Activated T-cell treated with anti-CD3 and anti-CD28 coated beads, Interleukin-2, amount 50 U/mL, for 1 hour (primary cell): Measurements from ENCODE around the gene EHMT1.
A peak's percentile ranks its signal among the peaks of the same experiment; 100 is the strongest.
"Not testable (repeated sequence)": the region's sequence is repeated elsewhere in the genome, so short reads cannot be mapped to it uniquely, and the experiment has no call there.

Experiments
- DNase-seq: peaks from one replicate; pipeline ENCODE4 v3.0.0-alpha.2; 2020

The EHMT1 gene

DNA sequence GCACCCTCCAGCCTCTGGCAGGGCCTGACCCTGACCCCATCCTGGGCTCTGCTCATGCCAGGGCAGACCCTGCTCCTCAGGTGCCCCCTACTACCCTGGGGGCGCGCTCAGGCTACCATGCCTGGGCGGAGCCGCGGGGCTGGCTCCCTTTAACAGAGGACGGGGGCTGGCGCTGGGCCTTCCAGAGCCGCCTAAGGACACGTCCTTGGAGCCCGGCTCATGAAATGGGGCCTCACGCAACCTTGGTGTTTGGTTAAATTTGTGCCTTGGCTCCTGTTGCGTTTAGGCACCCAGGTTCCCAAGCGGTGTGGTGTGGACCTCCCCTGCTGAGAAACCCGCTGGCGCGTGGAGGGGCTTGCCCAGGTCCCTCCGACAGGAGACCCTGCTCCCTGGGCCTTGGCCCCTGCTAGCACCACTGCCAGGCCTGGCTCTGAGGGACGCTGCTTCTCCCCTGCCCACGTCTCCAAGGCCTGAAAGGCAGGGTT is 3.4 kb upstream of the EHMT1 start:
- DNase-seq, result no peak

DNA sequence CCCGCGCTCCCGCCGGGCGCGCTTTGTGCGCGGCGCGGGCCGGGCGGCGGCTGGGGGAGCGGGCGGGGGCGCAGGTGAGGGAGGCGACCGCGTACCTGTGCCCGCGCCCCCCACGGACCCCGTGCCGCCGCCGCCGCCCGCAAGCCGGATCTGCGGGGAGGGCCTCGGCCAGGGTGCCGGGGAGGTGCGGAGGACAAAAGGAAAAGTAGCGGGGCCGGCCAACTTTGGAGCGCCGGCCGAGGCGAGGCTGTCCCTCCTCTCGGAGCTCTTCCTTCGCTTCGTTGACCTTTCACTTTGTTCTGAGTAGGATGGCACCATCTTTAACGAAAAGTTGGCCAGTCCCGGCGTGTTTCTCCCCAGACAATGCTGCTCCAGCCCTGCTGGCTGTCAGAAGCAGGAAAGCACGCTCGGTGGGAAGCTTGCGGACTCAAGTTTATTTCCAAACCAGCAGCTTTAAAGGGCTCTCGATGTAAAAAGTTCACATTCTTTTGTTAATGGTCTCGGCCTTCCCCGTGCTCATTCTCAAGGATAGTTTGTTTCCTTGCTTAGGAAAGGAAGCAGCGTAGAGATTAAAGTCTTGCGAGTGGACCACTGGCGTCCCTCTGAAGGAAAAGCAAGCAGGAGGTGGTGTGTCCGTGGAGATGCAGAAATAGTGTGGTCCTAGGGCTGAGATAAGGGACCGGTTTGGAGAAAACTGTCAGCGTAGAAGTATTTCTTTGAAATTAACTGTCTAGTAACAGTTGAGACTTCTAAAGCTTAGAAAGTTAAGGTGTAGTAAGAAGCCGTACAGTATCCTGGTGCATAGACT is 639 bp downstream of the EHMT1 start:
- DNase-seq, result peak; percentile 47

DNA sequence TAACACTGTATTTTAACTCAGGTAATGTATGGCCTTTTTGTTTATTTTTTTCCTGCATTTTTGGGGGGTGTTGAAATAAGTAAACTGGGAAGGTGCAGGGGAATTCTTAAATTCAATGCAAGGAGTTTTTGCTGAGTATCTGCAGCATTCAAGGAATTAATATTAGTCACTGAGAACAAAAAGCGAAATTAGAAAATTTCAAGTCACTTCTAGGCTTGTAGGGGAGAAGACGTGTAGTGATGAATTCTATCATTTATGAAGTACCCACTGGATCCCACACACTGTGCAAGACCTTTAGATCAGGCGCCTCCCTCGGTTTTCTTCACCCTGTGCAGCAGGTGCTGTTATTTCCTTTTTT is 1.2 kb downstream of the EHMT1 start:
- no peak for DNase-seq

DNA sequence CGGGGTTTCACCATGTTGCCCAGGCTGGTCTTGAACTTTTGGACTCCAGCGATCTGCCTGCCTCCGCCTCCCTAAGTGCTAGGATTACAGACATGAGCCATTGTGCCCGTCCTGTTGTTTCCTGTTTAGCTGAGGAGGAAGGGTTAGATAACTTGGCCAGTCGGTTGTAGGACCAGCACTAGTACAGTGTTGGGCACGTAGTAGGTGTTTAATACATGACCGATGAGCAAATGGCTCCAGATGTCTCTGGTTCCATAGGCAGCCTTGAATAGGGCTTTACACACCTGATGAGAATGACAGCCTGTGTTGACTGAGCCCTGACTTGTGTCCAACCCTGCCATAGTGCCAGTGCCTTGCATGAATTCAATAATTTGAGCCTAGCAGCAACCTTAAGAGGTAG is 1.8 kb downstream of the EHMT1 start:
- DNase-seq, result no peak

DNA sequence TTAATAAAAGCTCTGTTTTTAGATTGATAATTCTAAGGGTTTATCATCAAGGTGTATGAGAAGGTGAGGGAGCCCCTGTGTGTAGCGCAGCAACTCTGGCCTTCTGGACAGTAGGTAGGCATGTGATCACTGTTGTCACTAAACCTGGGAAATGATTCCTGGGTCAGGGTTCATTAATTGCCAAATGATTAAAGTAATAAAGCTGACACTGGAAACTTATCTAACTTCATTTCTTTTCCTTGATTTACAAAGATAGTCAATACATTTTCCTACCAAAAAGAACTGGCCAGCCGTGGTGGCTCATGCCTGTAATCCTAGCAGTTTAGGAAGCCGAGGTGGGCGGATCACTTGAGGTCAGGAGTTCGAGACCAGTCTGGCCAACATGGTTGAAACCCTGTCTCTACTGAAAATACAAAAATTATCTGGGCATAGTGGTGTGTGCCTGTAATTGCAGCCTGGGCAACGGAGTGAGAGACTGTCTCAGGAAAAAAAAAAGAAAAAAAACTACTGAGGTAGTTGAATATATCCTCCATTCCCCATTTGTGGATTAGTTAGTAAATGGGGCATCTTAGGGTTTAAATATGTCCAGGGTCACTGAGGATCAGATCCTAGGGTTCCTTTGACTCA is 2.4 kb downstream of the EHMT1 start:
- no peak for DNase-seq

DNA sequence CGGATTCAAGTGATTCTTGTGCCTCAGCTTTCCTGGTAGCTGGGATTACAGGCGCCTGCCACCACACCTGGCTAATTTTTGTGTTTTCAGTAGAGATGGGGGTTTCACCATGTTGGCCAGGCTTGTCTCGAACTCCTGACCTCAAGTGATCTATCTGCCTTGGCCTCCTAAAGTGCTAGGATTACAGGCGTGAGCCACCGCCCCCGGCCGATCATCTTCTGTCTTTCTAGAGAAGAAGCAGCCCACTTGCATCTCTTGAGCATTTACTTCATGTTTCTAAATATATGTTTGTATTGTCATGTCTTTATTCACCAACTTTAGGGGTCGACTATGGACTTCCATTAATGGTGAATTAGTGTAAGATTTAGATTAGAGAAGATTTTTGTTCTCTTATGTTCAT is 3.4 kb downstream of the EHMT1 start:
- DNase-seq, result not testable (repeated sequence)

DNA sequence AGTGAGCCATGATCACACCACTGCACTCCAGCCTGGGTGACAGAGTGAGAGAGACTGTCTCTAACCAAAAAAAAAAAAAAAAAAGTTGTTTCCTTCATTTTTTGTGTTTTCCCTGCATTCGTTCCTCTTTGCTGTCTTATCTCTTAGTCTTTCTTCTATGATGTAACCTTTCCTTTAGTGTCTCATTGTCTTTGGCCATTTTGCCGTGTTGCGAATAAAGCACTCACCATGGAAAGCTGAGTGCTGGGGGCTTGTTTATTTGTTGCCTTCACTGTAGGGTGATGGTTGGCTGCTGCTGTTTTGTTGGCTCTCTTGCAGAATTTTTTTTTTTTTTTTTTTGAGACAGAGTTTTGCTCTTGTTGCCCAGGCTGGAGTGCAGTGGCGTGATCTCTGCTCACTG is 7.7 kb downstream of the EHMT1 start:
- no peak for DNase-seq

DNA sequence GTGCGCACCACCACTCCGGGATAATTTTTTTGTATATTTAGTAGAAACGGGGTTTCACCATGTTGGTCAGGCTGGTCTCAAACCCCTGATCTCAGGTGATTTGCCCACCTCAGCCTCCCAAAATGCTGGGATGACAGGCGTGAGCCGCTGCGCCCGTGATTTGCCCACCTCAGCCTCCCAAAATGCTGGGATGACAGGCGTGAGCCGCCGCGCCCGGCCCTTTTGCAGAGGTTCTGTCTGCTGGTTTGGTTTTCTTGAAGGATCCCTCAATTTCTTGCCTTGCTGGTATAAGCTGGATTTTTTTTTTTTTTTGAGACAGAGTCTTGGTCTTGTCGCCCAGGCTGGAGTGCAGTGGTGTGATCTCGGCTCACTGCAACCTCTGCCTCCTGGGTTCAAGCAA is 8.6 kb downstream of the EHMT1 start:
- DNase-seq, result not testable (repeated sequence)

DNA sequence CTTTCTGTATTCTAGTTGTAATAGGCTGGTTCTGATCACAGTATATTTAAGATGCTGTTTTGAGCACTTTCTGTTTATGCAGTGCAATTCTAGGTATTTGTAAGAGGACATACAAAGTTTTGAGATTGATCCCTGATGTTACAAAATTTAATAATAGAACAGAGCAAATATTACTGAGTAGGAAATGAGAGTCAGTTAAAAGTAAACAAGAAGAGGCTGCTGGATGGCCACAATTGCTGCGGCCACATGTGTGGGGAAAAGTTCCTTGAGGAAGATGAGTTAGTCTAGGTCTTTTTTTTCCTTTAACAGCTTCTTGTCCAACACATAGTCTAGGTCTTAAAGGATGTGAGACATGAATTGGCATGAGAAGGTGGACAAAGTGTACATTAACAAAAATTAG is 11.3 kb downstream of the EHMT1 start:
- DNase-seq, result no peak

DNA sequence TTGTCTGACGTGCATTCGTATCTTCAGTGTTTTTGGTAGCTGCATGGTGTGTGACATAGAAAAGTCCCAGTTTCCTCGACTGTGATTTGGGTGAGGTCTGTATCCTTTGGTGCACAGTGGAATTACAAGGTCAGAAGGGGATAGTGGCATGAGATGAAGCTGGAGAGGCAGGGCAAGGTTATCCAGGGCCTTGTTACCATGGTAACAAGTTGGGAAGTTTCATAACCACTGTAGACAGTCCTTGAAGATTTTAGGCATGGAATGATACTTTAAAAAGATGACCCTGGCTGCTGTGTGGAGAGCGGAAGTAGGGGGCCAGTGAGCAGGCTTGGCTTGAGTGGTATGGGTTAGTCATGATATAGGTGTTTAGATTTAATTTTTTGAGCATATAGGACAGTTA is 11.9 kb downstream of the EHMT1 start:
- DNase-seq, result no peak

DNA sequence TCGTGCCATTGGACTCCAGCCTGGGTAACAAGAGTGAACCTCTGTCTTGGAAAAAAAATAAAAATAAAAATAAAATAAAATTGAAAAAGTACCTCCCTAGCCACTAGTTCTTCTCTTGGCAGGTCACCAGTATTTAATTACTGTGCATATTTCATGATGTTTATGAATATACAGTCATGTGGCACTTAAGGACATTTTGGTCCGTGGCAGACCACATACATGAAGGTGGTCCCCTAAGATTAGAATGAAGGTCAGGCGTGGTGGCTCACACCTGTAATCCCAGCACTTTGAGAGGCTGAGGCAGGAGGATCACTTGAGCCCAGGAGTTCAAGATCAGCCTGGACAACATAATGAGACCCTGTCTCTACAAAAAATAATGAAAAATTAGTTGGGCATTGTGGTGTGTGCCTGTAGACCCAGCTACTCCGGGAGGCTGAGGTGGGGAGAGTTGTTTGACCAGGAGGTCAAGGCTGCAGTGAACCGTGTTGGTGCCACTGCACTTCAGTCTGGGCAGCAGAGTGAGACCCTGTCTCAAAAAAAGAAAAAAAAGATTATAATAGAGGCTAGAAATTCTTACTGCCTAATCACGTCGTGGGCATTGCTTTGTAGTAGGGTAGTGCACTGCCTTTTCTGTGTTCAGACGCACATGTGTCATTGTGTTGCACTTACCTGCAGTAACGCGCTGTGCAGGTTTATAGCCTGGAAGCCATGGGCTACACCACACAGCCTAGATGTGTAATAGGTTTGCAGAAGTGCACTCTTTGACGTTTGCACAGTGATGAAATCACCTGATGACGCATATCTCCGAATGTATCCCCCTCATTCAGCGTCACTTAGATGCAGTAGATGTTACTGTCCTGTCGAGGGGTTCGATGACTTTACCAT is 12.8 kb downstream of the EHMT1 start:
- DNase-seq, result no peak

DNA sequence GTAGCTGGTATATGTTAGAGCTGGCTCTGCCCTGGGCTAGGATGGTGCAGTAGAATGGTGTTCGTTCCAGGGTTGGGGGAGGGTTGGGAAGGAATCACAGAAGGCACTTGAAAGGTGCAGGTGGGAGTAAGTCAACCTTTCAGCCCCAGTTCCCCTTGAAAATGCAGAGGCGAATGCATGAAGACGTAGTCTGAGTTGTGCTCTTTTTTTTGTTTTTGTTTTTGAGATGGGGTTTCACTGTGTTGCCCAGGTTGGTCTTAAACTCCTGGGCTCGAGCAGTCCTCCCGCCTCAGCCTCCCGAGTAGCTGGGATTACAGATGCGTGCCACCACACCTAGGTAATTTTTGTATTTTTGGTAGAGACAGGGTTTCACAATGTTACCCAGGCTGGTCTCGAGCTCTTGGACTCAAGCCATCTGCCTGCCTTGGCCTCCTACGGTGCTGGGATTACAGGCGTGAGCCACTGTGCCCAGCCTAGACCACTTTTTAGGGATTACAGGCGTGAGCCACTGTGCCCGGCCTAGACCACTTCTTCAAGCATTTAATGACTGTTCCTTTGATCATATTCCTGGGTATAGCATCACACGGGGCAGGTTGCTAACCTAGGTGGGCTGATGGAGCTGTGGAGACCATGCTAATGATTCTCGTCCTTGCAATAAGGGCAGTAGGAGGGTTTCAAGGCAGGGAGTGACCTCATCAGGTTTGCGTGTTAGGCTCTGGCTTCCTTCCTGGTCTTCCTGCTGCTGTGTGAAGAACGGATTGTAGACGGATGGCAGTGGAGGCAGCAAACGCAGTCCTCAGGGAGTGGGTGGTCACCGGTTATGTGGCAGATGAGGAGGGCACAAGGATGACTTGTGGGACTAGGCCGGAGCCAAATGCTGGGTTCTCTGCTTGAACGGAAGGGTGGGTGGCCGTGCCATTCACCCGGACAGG is 13.7 kb downstream of the EHMT1 start:
- no peak for DNase-seq

DNA sequence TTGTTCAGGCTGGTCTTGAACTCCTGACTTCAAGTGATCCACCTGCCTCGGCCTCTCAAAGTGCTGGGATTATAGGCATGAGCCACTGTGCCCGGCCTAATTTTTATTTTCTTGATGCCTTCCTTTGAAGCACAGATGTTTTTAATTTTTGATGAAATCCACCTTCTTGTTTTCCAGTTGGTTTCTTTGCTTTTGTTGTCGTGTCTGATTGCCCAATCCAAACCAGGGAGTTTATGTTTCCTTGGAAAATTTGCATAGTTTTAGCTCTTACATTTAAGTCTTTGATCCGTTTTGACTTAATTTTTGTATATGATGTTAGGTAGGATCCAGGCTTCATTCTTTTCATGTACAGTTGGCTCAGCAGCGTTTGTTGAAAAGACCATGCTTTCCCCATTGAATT is 15.2 kb downstream of the EHMT1 start:
- no peak for DNase-seq

DNA sequence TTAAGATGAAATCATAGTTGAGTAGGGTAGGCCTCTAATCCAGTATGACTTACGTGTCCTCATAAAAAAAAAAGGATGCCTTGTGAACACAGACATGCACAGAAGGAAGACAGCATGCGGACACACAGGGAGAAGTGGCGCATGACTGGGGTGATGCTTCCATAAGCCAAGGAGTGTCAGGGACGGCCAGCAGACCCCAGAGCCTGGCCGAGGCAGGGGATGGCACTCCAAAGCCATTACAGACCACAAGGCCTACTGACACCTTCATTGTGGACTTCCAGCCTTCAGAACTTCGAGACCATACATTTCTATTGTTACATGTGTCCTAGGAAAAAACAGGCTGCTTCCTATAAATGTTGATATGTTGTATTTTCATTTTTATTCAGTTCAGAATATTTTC is 19.9 kb downstream of the EHMT1 start:
- DNase-seq, result no peak

DNA sequence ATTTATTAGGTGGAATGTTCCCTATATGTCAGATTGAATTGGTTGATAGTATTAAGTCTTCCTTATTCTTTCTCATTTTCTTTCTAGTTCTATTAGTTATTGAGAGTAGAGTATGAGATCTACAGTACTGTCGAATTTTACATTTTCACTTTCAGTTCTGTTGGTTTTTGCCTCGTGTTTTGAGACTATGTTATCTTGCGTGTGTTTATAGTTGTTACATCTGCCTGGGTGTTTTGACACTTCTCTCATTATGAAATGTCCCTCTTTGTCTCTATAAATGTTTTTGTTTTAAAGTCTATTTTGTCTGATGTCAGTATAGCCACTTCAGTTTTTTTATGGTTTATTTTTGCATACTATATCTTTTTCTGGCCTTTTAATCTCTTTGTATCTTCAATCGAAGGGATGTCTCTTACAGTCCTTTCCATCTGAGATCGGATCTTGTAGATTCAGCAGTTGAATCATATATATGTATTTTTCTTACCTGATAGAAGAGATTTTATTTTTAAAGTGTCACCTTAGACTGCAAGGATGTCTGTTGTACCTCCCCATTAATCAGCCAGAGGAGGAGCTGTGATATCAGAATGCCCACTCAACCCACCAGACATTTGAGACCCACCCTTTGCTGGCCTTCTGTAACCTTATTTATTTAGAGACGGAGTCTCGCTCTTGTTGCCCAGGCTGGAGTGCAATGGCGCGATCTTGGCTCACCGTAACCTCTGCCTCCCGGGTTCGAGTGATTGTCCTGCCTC is 20.7 kb downstream of the EHMT1 start:
- no peak for DNase-seq

DNA sequence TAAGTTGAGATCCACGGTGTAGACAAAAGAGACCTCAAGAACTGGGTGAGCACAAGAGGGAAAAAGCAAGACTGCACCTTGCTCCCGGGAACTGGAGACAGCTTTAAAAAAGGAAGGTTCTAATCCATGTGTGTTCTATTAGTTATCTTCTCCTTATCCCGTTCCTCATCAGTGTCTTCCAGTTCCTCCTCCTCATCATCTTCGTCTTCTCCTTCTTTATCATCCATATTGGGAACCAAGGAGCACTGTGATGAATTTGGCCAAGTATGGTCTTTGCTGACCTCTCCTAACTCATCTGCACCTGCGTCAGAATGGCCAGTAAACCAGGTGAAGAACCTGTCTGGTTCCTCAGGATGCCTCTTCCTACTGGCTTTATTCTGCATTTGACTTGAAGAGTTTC is 22.1 kb downstream of the EHMT1 start:
- no peak for DNase-seq

DNA sequence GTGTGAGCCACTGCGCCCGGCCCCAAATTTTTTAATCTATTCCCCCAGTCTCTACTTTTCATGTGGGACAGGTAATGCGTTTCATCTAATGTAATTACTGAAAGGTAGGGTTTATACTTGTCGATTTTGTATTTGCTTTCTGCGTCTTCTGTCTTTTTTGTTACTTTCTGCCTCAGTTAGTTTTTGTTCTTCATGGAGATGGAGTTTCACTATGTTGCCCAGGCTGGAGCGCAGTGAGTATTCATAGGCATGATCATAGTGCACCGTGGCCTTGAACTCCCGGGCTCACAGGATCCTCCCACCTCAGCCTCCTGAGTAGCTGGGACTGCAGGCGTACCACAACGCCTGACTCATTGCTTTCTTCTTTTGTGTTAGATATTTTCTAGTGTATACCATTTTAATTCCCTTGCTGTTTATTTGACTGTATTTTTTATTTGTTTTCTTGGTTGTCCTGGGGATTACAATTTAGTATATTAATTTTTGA is 23.4 kb downstream of the EHMT1 start:
- DNase-seq, result no peak

DNA sequence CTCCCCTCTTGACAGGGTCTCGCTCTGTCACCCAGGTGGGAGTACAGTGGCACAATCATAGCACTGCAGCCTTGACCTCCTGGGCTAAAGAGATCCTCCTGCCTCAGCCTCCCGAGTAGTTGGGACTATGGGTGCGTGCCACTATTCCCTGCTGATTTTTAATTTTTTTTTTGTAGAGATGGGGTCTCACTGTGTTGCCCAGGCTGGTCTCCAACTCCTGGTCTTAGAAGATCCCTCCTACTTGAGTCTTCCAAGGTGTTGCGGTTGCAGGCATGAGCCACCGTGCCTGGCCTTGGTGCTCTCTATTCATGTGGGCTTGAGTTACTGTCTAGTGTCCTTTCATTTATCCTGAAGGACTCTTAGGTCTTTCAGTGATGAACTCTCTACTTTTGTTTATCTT is 24.1 kb downstream of the EHMT1 start:
- DNase-seq, result no peak

DNA sequence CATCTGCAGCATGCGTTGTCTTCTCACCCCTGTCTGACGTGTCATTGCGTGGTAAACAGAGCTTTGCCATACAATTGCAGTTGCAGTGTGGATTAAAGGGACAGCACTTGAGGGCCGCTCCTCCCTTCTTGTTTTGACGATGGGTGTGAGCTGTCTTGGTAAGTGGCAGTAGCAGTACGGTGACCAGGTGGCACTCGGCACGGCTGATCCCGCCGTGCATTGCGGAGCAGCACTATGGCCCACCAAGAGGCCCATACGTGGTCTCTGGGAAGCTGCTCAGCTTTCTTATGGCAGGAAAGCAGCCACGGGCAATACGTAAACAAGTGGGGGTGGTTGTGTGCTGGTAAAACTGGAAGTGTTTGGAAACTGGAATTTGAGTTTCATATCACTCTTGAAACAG is 25.1 kb downstream of the EHMT1 start:
- no peak for DNase-seq

DNA sequence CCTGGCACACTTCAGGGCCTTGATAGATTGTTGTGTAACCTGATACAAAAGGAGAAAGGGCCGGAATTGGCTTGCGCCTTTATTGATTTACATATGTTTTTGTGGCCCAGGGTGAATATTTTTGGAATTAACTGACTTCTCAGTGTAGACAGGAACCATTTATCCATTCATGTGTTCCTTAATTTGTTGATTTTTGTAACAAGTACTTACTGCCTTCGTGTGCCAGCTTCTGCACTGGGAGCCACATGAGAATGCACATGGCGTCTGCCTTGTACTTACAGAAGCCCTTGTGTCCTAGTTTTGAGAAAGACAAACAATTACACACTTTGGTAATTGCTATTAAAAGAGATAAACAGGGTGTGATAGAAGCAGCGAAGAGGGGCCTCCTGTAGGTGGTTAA is 26.4 kb downstream of the EHMT1 start:
- DNase-seq, result no peak

DNA sequence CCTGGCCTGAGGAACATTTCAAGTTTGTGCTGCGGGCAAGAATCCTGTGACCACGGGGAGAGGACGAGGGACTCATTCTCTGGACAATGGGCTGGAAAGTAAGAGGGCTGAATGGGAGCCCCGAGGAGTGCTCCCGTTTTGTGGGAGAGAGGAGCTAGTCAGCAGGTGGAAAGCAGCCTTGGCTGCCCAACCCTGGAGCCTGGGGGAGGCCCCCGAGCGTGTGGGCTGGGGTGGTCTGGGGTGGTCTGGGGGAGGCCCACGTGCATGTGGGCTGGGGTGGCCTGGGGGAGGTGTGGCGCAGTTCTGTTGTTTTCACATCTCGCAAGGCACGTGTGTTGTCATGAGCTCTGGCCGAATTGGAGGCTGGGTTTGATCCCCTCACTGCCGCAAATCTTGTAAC is 27.5 kb downstream of the EHMT1 start:
- no peak for DNase-seq
